Adrenal gland (tissue), 12 donors: ENCODE data around the gene SACM1L. TPM values are rescaled to one million over a fixed set of nuclear protein-coding genes. Genes with fewer than 3 reads are reported as not detected.

Source experiments
- DNase-seq, 7 donors: peaks; one replicate each; pipeline ENCODE4 v3.0.0-alpha.2; 2019 to 2020
- H3K27ac ChIP-seq, 5 donors: fragments of 200-600 bp; sonication (generic) in 4 of 5; 1 replicate in 3 of 5; 2 replicates in 2 of 5; pipeline versions ENCODE4 v1.5.1 to v1.8.0; 2016 to 2020; ENCODE audit warnings: mild to moderate bottlenecking in 1 of 5
- H3K27me3 ChIP-seq: fragments of 200-600 bp; 2 replicates; pipeline ENCODE4 v1.8.0; 2021
- H3K36me3 ChIP-seq, 2 donors: fragments of 200-600 bp; replicated peaks in 1 of 2; 1 replicate in 1 of 2; 2 replicates in 1 of 2; pipeline versions ENCODE4 v1.5.1 to v1.8.0; 2018 to 2022
- H3K4me1 ChIP-seq, 2 donors: fragments of 200-600 bp; replicated peaks in 1 of 2; 1 replicate in 1 of 2; 2 replicates in 1 of 2; pipeline versions ENCODE4 v1.5.1 to v1.8.0; 2018 to 2021
- H3K4me3 ChIP-seq, 4 donors: fragments of 200-600 bp; sonication (generic) in 3 of 4; one replicate each; pipeline ENCODE4 v1.5.1; 2016 to 2018
- H3K9me3 ChIP-seq, 3 donors: fragments of 200-600 bp; sonication (generic) in 1 of 3; replicated peaks in 1 of 3; 1 replicate in 2 of 3; 2 replicates in 1 of 3; pipeline versions ENCODE4 v1.5.1 to v1.8.0; 2016 to 2021
- POLR2A ChIP-seq, 2 donors: fragments of 450-650 bp; IDR thresholded peaks; one replicate each; pipeline ENCODE4 v1.6.1; 2017; ENCODE audit warnings: antibody characterized with exemption in 2 of 2, mild to moderate bottlenecking in 2 of 2, moderate library complexity in 1 of 2
- WGBS, 4 donors: extraction: QIAGEN DNeasy Blood & Tissue Kit in 2 of 4; methylation state at CpG; one replicate each; pipeline versions ENCODE4 v1.1.5 to v1.1.7; 2013 to 2017; 5-methylcytosine and 5-hydroxymethylcytosine counted together
- intact Hi-C, 2 donors: fragments of 100-400 bp; cut with DNase I; formaldehyde crosslinking; loops; one replicate each; pipeline versions ENCODE4 v1.14.1 to v1.15.0; 2022 to 2023
- polyA plus RNA-seq, 3 donors: library from polyadenylated mRNA; stranded (reverse); fragments of 200-250 nt in 2 of 3; fragments of 350-450 nt in 1 of 3; fragmentation: Illumina TruSeq in 1 of 3; extraction: RNeasy Lipid Tissue Mini Kit (QIAGEN cat#74804) in 1 of 3; gene quantifications; one replicate each; pipeline ENCODE4 v1.2.3, GENCODE V29; 2013 to 2014
- small RNA-seq, 2 donors: library from RNA; depleted of rRNA; stranded (forward); fragments of <200 nt; gene quantifications; one replicate each; pipeline ENCODE3, GENCODE V24; 2016
- total RNA-seq, 9 donors: library from RNA; depleted of rRNA in 4 of 9; stranded (reverse); fragments of >200 nt in 4 of 9; fragments of 120-200 nt in 1 of 9; fragmentation: NEBNext Ultra II Directional in 1 of 9; extraction: Animal tissue kit (Norgen Biotek cat#: 25700) in 1 of 9; gene quantifications; one replicate each; pipeline versions ENCODE4 v1.1.0 to v1.2.4, GENCODE V29; 2013 to 2023
- TF ChIP-seq, protein P1 (sequence below), 6 experiments: fragments of 450-650 bp in 4 of 6; fragments of 200-600 bp in 2 of 6; sonication (generic) in 1 of 6; IDR thresholded peaks; 1 replicate in 5 of 6; 2 replicates in 1 of 6; pipeline versions ENCODE4 v1.5.1 to v1.8.0; 2016 to 2021; ENCODE audit warnings: antibody characterized with exemption in 6 of 6, mild to moderate bottlenecking in 2 of 6, moderate library complexity in 1 of 6
- donor health status: healthy with polysubstance abuse.
- donor health status: Bipolar disorder and iron deficiency.
- donor health status: DM: yes; HTN: yes; CAD: no.
- donor health status: DM: no; HTN: no; CAD: no.
- donor health status: DM: no; HTN: no; CAD: no.
- donor health status: DM: yes; HTN: yes; CAD: no.

Gene SACM1L
- total and polyA plus RNA-seq, 12 donors = 22.5 to 63.2 (median 44.8) TPM

DNA sequence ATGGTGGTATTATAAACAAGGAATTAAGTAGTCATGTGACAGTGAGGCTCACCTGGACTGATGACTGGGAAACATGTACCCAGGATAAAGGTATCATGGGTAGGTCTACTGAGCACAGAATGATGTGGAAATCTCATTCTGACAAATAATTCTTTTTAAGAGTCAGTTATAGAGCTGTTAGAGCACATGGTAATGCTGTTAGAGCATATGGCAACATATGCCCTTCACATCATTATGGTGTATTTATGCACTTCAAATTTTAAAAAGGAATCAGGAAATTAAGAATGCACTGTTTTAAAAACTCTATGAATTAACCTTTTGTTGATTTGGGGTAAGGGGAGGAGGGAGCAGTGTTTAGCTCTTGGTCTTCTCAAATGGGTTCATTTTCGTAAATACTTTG lies 105.5 kb downstream of the SACM1L start:
- TF ChIP-seq POLR2A (IDR thresholded peaks at IDR 0.05) = no peak
- TF ChIP-seq, protein P1, sequence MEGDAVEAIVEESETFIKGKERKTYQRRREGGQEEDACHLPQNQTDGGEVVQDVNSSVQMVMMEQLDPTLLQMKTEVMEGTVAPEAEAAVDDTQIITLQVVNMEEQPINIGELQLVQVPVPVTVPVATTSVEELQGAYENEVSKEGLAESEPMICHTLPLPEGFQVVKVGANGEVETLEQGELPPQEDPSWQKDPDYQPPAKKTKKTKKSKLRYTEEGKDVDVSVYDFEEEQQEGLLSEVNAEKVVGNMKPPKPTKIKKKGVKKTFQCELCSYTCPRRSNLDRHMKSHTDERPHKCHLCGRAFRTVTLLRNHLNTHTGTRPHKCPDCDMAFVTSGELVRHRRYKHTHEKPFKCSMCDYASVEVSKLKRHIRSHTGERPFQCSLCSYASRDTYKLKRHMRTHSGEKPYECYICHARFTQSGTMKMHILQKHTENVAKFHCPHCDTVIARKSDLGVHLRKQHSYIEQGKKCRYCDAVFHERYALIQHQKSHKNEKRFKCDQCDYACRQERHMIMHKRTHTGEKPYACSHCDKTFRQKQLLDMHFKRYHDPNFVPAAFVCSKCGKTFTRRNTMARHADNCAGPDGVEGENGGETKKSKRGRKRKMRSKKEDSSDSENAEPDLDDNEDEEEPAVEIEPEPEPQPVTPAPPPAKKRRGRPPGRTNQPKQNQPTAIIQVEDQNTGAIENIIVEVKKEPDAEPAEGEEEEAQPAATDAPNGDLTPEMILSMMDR (IDR thresholded peaks at IDR 0.05) = no peak
- no peak overlapping the region for H3K4me3 ChIP-seq
- H3K9me3 ChIP-seq = no peaks in the 10 kb centered on the region
- peaks cover 10 to 14% of the 10 kb centered on the region in 2 donors for H3K4me1 ChIP-seq
- intact Hi-C loops = no loop called here
- no peaks in the 10 kb centered on the region for H3K36me3 ChIP-seq
- DNase-seq = no peak
- 89 to 91% (median 91%) methylated on average over 1 of the region's 1 CpG for WGBS, 4 donors
- H3K27me3 ChIP-seq = peaks cover 48% of the 10 kb centered on the region
- H3K27ac ChIP-seq = no peak overlapping the region

Small RNAs within 50 kb of the gene (small RNA-seq; reads per million reads assigned to genes)
- gene RN7SL145P = 0 reads per million in 2 donors

Other genes starting within 250 kb of the SACM1L start
- gene LIMD1, start 94.6 kb upstream of the SACM1L start, total RNA-seq = 10 to 100 TPM in 7 of 9 donors, 1 to 10 TPM in 2; 7.1 to 27.2 (median 19.8) TPM
- 1 to 10 TPM; 2.0 to 8.3 (median 5.6) TPM for gene LIMD1, start 94.6 kb upstream of the SACM1L start, polyA plus RNA-seq
- under 1 TPM in 3 of 9 donors, not detected in 6; 0.08 to 0.52 (median 0.13) TPM for gene SLC6A20, start 107.1 kb downstream of the SACM1L start, total RNA-seq
- under 1 TPM in 2 of 3 donors, not detected in 1; 0.07 to 0.30 TPM for gene SLC6A20, start 107.1 kb downstream of the SACM1L start, polyA plus RNA-seq
- 10 to 100 TPM; 11.5 to 36.3 (median 21.4) TPM for gene LZTFL1, start 152.7 kb downstream of the SACM1L start, total RNA-seq
- gene LZTFL1, start 152.7 kb downstream of the SACM1L start, polyA plus RNA-seq = 10 to 100 TPM in 1 of 3 donors, 1 to 10 TPM in 2; 3.9 to 27.7 (median 4.2) TPM
- gene CCR9, start 197.1 kb downstream of the SACM1L start, total RNA-seq = under 1 TPM in 1 of 9 donors, not detected in 8; 0.57 TPM
- not detected for gene CCR9, start 197.1 kb downstream of the SACM1L start, polyA plus RNA-seq